Common myeloid progenitor, CD34-positive (primary cell): ENCODE data around the gene PRADC1. TPM values are rescaled to one million over a fixed set of nuclear protein-coding genes. Genes with fewer than 3 reads are reported as not detected.

Experiments used
- CTCF ChIA-PET: fragments of 350-600 bp; sonication (Branson Sonifier 250); formaldehyde crosslinking; loops from one replicate; lab custom pipeline; 2021; ENCODE audit warnings: antibody characterized with exemption; lab: Charles Lee
- POLR2A ChIA-PET: fragments of 350-600 bp; sonication (Branson Sonifier 250); formaldehyde crosslinking; loops from one replicate; lab custom pipeline; 2021; ENCODE audit warnings: antibody characterized with exemption; lab: Charles Lee
- DNase-seq, 3 donors: peaks; one replicate each; pipeline versions ENCODE4 v3.0.0 to v3.0.0-alpha.2; 2013
- H3K27ac ChIP-seq, 2 experiments: 1 replicate in 1 of 2; 2 replicates in 1 of 2; pipeline ENCODE4 v1.7.0; 2013; ENCODE audit warnings: inconsistent platforms in 2 of 2, low read length in 2 of 2, mild to moderate bottlenecking in 2 of 2, low read depth in 1 of 2, moderate library complexity in 1 of 2; ENCODE audit not compliant: severe bottlenecking in 2 of 2, insufficient read depth in 1 of 2, poor library complexity in 1 of 2
- H3K27me3 ChIP-seq, 5 experiments: replicated peaks in 2 of 5; 1 replicate in 3 of 5; 2 replicates in 2 of 5; pipeline versions ENCODE4 v1.6.1 to v1.7.0; 2013; ENCODE audit warnings: low read length in 4 of 5, mild to moderate bottlenecking in 2 of 5, moderate library complexity in 2 of 5, inconsistent platforms in 1 of 5; ENCODE audit not compliant: insufficient read depth in 5 of 5, control insufficient read depth in 4 of 5
- H3K36me3 ChIP-seq, 4 experiments: 1 replicate in 2 of 4; 2 replicates in 2 of 4; pipeline versions ENCODE4 v1.6.1 to v1.7.0; 2013; ENCODE audit warnings: low read length in 3 of 4, control low read depth in 1 of 4, mild to moderate bottlenecking in 1 of 4; ENCODE audit not compliant: control insufficient read depth in 4 of 4, insufficient read depth in 4 of 4
- H3K4me1 ChIP-seq, 4 experiments: 1 replicate in 3 of 4; 2 replicates in 1 of 4; pipeline versions ENCODE4 v1.6.1 to v1.7.1; 2013; ENCODE audit warnings: low read length in 3 of 4, mild to moderate bottlenecking in 3 of 4, control low read depth in 1 of 4, inconsistent platforms in 1 of 4, moderate library complexity in 1 of 4; ENCODE audit not compliant: control insufficient read depth in 4 of 4, insufficient read depth in 4 of 4; ENCODE audit errors: control extremely low read depth in 1 of 4
- H3K4me3 ChIP-seq, 7 experiments: 1 replicate in 4 of 7; 2 replicates in 3 of 7; pipeline versions ENCODE4 v1.5.1 to v1.7.0; 2013; ENCODE audit warnings: mild to moderate bottlenecking in 7 of 7, low read length in 6 of 7, moderate library complexity in 6 of 7, inconsistent platforms in 2 of 7, low read depth in 2 of 7, control low read depth in 1 of 7; ENCODE audit not compliant: insufficient read depth in 4 of 7, control insufficient read depth in 1 of 7; ENCODE audit errors: extremely low read depth in 1 of 7
- H3K9me3 ChIP-seq, 5 experiments: 1 replicate in 4 of 5; 2 replicates in 1 of 5; pipeline versions ENCODE4 v1.6.1 to v1.7.1; 2013; ENCODE audit warnings: low read length in 4 of 5, mild to moderate bottlenecking in 2 of 5, inconsistent platforms in 1 of 5, low read depth in 1 of 5, moderate library complexity in 1 of 5; ENCODE audit not compliant: control insufficient read depth in 4 of 5, insufficient read depth in 2 of 5; ENCODE audit errors: control extremely low read depth in 1 of 5
- WGBS: methylation state at CpG from one replicate; pipeline ENCODE4 v1.1.5; 2013; ENCODE audit not compliant: insufficient coverage; 5-methylcytosine and 5-hydroxymethylcytosine counted together
- polyA plus RNA-seq: library from polyadenylated mRNA; unstranded; fragments of 120-200 nt; gene quantifications from one replicate; pipeline ENCODE4 v1.2.1, GENCODE V29; 2013

PRADC1 gene
- polyA plus RNA-seq, result 8.6 TPM

DNA sequence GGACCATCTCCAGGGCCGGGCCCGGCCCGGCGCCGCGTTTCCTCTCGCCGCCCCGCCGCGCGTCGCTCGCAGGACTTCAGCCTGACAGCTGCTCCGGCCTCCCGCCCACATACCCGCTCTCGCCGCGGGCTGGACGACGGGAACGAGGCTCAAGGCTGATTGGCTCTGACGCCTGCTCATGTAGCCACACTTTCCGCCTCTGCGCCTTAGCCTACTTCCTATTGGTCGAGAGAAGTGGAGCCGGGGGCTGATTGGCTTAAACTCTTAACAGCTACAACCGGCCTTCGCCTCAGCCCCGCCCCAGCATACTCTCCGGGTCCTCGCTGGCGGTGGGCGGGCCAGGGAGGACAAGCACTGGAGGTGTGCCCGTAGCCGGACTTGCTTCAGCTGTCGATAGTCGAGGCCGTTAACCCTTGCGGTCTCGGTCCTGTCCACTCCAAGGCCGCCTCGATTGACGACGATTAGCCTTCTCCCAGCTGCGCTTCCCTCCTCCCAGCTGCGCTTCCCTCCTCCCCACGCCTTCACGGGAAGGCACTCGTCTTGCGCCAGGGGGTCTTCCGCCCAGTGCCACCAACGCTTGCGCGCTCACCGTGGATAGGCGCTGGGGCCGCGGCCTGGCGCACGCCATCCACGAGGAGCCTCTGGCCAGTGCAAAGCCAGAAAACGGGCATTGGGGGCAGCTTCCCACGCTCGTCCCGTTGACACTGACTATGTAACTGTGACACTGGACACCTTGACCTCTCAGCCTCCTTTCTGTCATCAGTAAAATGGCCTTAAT lies at the start of gene PRADC1:
Gene PRADC1, minus strand, starts transcription at position 86 of the 778 bp plus-strand sequence. Its CDS starts 79 bp downstream, at position 7.
- Histone ChIP-seq H3K27ac (peak within 1 kb of the TSS; percentile 91 to 96), H3K36me3 (peaks cover 4 to 34% (median 8%) of the 10 kb centered on the region in 4 experiments), H3K9me3 (no peaks in the 10 kb centered on the region), H3K4me1 (peaks cover 16 to 38% (median 27%) of the 10 kb centered on the region in 4 experiments), H3K4me3 (peak within 1 kb of the TSS; percentile 77 to 96 (median 92)), H3K27me3 (no peaks in the 10 kb centered on the region)
- POLR2A ChIA-PET, result interaction anchor here (0.8 to 1.7 kb wide), 7 partner anchors 12 to 60 kb away, joined by 3 to 6 read pairs (median 3); partner anchors contain the start of genes EGR4 and FBXO41
- WGBS, result under 1% methylated on average over 63 of the region's 67 CpGs
- DNase-seq, result peak; percentile 99
- CTCF ChIA-PET, result interaction anchor here (0.9 to 4.0 kb wide), 12 partner anchors 10 to 56 kb away, joined by 3 to 21 read pairs (median 5); no protein-coding TSS in a partner anchor

- CTCF ChIA-PET, result no interaction called here
Observed at GRCh38 chr2:73281244-73281643, 48.2 kb upstream of the PRADC1 start.

DNA sequence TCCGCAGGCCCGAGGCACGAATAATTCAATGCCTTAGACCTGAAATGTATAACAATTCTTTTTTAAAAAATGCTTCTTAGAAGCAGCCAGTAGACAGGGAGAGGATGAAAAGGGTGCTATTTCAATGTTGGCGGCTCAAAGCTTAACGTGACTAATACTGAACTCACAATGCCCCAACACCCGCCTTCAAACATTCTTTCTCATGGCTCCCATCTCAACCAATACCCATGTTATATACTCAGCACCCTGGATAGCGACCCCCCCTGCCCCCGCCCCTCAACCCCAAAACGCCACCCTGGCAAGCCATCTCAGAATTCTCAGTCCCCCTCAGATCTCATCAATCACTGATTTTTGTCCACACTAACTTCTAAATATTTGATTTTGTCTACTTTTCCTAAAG lies 46.8 kb upstream of the PRADC1 start:
- no peaks in the 10 kb centered on the region for H3K9me3 ChIP-seq
- DNase-seq, result no peak
- H3K4me3 ChIP-seq, result no peak overlapping the region
- ChIA-PET CTCF (interaction anchor here (0.6 to 1.9 kb wide), 2 partner anchors 9 to 10 kb away, joined by 3 to 4 read pairs; no protein-coding TSS in a partner anchor), POLR2A (no interaction called here)
- WGBS, result 90% methylated on average over 6 of the region's 9 CpGs
- peaks cover 0 to 19% (median 17%) of the 10 kb centered on the region in 4 experiments for H3K4me1 ChIP-seq
- no peak overlapping the region for H3K27ac ChIP-seq
- H3K36me3 ChIP-seq, result peaks cover 0 to 27% (median 9%) of the 10 kb centered on the region in 4 experiments
- H3K27me3 ChIP-seq, result no peaks in the 10 kb centered on the region

More at GRCh38 chr2:73281244-73281643, 48.2 kb upstream of the PRADC1 start:
- Histone ChIP-seq H3K27ac (no peak overlapping the region), H3K9me3 (no peaks in the 10 kb centered on the region), H3K36me3 (peaks cover 0 to 27% (median 9%) of the 10 kb centered on the region in 4 experiments), H3K27me3 (no peaks in the 10 kb centered on the region), H3K4me3 (no peak overlapping the region), H3K4me1 (peaks cover 3 to 30% (median 28%) of the 10 kb centered on the region in 4 experiments)
- POLR2A ChIA-PET, result no interaction called here
- DNase-seq, result no peak

GRCh38 chr2:73272270-73272669 lies 39.2 kb upstream of the PRADC1 start:
- CTCF ChIA-PET, result interaction anchor here (1.0 to 5.1 kb wide), 3 partner anchors 15 to 19 kb away, joined by 3 to 24 read pairs (median 3); no protein-coding TSS in a partner anchor
- no peak for DNase-seq
- H3K27ac ChIP-seq, result no peak overlapping the region
- no peak overlapping the region for H3K4me3 ChIP-seq
- POLR2A ChIA-PET, result no interaction called here
- H3K4me1 ChIP-seq, result peaks cover 0 to 4% (median 0%) of the 10 kb centered on the region in 4 experiments
- H3K27me3 ChIP-seq, result peaks cover 0 to 19% (median 3%) of the 10 kb centered on the region in 5 experiments
- no peaks in the 10 kb centered on the region for H3K9me3 ChIP-seq
- WGBS, result 67% methylated on average over 1 of the region's 1 CpG
- H3K36me3 ChIP-seq, result peaks cover 0 to 35% (median 17%) of the 10 kb centered on the region in 4 experiments

- Histone ChIP-seq H3K4me3 (peak overlapping the region in 4 of 7 experiments; percentile 6 to 38 (median 36)), H3K9me3 (no peaks in the 10 kb centered on the region), H3K36me3 (peaks cover 0 to 53% (median 27%) of the 10 kb centered on the region in 4 experiments), H3K27ac (no peak overlapping the region), H3K4me1 (peaks cover 0 to 4% (median 0%) of the 10 kb centered on the region in 4 experiments), H3K27me3 (peaks cover 0 to 19% (median 3%) of the 10 kb centered on the region in 5 experiments)
- CTCF ChIA-PET, result no interaction called here
- DNase-seq, result no peak
- 80% methylated on average over 7 of the region's 22 CpGs for WGBS
- POLR2A ChIA-PET, result no interaction called here
Observed at GRCh38 chr2:73269686-73270465, 36.8 kb upstream of the PRADC1 start.

DNA sequence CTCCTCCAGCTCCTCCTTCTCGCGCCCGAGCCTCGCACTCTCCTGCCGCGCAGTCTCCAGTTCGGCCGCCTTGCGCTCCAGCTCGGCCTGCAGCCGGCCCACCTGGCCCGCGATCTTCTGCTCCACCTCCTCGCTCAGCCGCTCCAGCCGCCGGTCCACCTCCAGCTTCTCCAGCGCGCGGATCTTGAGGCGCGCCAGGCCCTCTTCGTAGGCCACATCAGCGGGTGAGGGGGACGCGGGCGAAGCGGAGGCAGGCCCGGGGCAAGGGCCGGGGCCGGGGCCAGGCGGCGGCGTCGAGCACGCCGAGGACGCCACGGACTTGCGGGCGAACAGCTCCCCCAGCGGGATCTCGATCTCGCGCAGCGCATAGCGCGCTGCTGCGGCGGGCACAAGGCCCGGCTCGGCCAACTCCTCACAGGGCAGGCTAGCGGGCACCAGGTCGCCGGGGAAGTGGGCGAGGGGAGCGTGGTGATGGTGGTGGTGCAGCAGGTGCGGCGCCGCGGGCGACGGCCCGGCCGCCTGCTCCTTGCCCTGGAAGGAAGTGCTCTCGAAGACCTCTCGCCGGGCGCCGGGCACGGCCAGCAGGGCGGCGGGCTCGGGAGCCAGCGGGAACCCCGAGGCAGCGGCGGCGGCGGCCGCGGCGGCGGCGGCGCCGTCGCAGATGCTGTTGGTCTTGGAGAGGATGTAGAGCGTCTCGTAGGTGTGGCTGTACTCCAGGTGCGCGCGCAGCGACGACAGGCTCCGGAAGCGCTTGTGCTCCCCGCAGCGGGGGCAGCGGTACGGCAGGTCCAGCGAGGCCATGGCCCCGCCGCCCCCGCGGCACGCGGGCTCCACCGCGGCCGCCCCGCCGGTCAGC lies 36.0 kb upstream of the PRADC1 start:
- no peak overlapping the region for H3K27ac ChIP-seq

More for the DNA sequence above, 36.0 kb upstream of the PRADC1 start:
- Histone ChIP-seq H3K27me3 (peaks cover 0 to 19% (median 3%) of the 10 kb centered on the region in 5 experiments), H3K36me3 (peaks cover 0 to 61% (median 31%) of the 10 kb centered on the region in 4 experiments), H3K4me3 (peak overlapping the region in 4 of 7 experiments; percentile 6 to 38 (median 36)), H3K9me3 (no peaks in the 10 kb centered on the region), H3K4me1 (peaks cover 0 to 4% (median 0%) of the 10 kb centered on the region in 4 experiments)
- DNase-seq, result peak; percentile 30 to 69 (median 63)
- POLR2A ChIA-PET, result interaction anchor here (1.6 kb wide), 1 partner anchor 35 kb away, joined by 3 read pairs; the partner anchor contains the start of gene CCT7
- CTCF ChIA-PET, result interaction anchor here (0.8 to 2.1 kb wide), 7 partner anchors 12 to 44 kb away, joined by 3 to 7 read pairs (median 3); partner anchors contain the start of gene PRADC1
- WGBS, result 45% methylated on average over 97 of the region's 113 CpGs
